ENCODE measurements around the gene TSPAN9.

The TSPAN9 gene

DNA sequence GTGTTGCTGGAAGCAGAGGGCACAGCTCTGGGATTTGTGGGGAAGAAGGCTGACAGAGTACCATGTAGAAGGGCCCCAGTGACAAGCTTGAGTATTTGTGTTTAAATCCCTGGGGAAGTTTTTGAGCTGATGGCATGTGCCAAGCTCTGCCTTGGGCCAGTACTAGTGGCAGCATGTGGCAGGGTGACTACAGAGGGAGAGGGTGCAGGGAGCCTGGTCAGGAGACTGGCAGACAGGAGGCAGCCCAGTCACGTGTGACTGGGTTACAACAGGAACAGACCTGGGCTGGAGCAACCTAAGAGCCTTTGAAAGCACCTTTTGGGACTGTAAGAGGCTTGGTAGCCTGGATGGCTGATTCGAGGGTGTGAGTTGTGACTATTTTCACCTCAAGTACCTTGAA lies 112.1 kb downstream of the TSPAN9 start:
- H3K27ac ChIP-seq: no peak overlapping the region
- no peak for TF ChIP-seq CTCF (conservative IDR thresholded peaks at IDR 0.05)

DNA sequence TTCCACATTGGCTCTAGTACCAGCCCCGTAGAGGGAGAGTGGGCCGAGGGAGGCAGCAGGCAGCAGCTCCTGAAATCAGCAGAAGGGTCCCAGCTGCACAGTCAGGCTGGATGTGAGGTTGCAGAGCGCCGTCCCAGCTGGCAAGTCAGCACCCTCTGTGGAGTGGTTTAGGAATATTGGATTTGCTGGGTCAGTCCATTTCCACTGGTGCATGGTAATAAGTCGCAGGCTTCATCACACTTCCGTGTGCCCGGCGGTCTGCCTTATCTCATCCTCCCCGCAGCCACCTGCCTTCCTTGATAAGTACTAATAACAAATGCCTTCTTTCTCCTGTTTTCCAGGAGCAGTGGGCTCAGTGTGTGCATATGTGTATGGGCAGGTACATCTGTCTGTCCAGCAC lies 112.9 kb downstream of the TSPAN9 start:
- TF ChIP-seq CTCF (conservative IDR thresholded peaks at IDR 0.05): no peak
- no peak overlapping the region for H3K27ac ChIP-seq

GRCh38 chr12:3191450-3191849 lies 114.3 kb downstream of the TSPAN9 start:
- no peak for TF ChIP-seq CTCF (conservative IDR thresholded peaks at IDR 0.05)
- H3K27ac ChIP-seq: no peak overlapping the region

- H3K27ac ChIP-seq: no peak overlapping the region
- no peak for TF ChIP-seq CTCF (conservative IDR thresholded peaks at IDR 0.05)
Measured at GRCh38 chr12:3192221-3192620, 115.0 kb downstream of the TSPAN9 start.

- TF ChIP-seq CTCF (conservative IDR thresholded peaks at IDR 0.05): no peak
- H3K27ac ChIP-seq: no peak overlapping the region
Measured at GRCh38 chr12:3193131-3193530, 116.0 kb downstream of the TSPAN9 start.

DNA sequence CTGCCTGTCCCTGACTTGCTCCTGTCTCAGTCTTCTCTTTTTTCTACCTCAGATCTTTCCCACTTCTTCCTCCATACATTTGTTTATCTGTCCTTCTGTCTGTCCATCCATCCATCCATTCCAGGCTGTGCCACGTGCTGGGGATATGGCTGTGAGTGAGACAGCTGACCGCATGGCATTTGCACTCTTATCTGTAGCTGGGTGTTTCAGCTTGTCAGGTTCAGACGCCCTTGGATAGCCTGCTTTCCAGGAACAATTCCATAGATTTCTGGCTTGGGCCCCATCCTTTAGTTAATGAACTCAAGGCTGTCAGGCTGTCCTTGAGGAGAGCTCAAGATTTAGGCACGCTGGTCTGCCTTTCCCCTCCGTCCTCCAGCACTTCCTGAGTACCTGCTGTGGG lies 116.6 kb downstream of the TSPAN9 start:
- H3K27ac ChIP-seq: no peak overlapping the region
- TF ChIP-seq CTCF (conservative IDR thresholded peaks at IDR 0.05): no peak

DNA sequence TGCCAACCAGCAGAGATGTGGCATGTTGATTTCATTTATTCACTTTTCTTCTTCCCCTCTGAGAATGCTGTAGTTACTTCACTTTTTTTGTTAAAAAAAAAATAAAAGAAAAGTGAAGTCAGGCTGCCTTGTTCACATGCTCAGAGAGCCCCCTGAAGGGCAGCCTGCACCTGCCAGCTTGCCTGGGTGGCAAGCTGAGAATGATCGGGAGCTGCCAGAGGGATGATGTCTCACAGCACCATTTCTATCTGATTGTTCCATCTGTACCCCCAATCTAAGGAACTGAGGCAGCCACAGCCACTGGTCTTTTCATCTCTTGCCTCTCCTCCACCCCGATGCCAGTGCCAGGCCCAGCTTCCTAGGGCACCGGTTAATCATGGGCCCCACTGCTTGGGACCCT lies 118.2 kb downstream of the TSPAN9 start:
- TF ChIP-seq CTCF (conservative IDR thresholded peaks at IDR 0.05): no peak
- no peak overlapping the region for H3K27ac ChIP-seq
